GM21717 (cell line): ENCODE data around the gene CABYR.
A peak's percentile ranks its signal among the peaks of the same experiment; 100 is the strongest.
"Not testable (repeated sequence)": the region's sequence is repeated elsewhere in the genome, so short reads cannot be mapped to it uniquely, and the experiment has no call there.

ENCODE experiments used
- ATAC-seq: cut with Tn5 transposase; IDR thresholded peaks from one replicate; pipeline ENCODE4 v1.9.1; 2021; ENCODE audit warnings: mild to moderate bottlenecking, moderate library complexity; ENCODE audit not compliant: unreplicated experiment

The CABYR gene

DNA sequence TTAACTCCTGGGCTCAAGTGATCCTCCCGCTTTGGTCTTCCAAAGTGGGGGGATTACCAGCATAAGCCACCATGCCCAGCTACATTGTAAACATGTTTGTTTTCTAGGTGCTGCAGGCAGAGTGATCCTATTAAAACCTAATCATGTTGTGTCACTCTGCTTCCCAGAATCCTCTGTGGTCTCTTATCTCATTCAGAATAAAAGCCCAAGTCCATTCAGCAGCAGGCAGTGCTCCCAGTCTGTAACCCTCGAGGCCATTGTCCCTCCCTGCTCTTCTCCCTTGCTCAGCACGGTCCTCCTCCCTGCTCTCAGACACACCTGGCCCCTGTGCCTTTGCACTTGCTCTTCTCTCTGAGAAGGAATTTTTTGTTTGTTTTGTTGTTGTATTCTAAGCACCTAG, 11.1 kb upstream of the CABYR start:
- ATAC-seq = no peak

DNA sequence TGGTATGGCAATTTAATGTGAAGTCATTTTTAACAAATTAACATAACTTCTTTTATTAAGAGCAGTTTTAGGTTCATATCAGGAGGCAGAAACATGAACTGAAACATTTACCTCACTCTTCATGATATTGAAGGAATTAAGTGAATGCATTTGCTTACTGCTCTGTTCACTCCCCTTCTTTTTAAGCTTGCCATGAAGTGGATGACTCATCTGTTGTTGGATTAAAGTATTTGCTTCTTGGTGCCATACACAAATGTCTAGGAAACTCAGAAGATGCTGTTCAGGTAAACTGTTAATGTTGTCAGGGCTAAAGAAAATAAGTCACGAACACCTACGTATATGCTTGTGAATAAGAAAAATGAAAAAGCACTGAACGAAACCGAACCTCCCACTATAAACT, 10.2 kb upstream of the CABYR start:
- ATAC-seq = no peak

DNA sequence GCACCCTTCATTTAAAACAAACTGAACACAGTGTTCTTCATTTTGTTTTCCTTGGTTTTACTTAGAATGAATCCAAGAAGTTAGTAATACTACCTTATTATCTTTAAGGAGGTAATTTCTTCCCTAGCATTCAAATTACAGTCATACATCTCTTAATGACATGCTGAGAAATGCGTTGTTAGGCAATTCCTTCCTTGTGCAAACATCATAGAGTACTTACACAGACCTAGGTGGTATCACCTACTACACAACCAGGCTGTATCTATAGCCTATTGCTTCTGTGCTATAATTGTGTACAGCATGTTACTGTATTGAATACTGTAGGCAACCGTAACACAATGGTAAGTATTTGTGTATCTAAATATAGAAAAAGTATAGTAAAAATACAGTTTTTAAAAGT, 8.4 kb upstream of the CABYR start:
- no peak for ATAC-seq

DNA sequence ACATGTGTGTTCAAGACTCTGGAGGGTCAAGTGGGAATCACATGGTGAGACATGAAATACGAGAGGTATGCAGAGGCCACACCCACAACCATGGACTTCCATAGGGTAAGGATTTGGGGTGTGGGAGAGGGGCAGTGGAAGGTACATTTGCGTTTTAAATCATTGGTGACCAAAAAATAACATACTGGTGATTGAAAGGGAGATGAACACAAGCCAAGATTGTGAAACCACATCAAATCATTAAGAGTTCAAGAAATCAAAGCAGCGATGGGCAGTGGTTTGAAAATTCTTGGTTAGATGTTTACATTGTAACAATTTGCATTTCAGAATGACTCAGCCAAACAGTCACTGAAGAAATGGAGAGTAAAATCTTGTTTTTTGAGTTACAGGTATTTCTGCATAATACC, 1.9 kb upstream of the CABYR start:
- no peak for ATAC-seq

DNA sequence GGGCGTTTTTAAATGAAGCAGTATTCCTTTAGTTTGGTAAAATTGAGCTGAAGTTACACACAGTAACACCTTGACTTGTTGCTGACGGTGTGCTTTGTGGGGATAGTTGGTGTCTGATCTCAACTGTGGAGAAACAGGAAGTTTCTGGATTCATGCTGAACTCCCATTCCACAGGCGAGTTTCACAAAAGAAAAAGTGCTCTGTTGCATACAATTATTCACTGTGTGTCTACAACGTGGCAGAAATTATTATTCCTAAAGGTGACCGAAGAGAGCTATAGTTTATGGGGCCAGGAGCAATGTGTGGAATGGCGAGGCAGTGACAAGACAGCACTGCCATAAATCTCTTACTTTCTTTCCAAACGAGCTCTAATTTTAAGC, 463 bp upstream of the CABYR start:
- no peak for ATAC-seq

DNA sequence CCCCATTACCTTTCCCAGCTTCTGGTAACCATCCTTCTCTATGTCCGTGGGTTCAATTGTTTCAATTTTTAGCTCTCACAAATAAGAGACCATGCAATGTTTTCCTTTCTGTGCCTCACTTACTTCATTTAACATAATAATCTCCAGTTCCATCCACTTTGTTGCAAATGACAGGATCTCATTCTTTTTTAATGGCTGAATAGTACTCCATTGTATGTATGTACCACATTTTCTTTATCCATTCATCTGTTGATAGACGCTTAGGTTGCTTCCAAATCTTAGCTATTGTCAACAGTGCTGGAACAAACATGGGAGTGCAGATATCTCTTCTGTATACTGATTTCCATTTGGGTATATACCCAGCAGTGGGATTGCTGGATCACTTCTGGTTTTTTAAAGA, 1.8 kb downstream of the CABYR start:
- no peak for ATAC-seq

DNA sequence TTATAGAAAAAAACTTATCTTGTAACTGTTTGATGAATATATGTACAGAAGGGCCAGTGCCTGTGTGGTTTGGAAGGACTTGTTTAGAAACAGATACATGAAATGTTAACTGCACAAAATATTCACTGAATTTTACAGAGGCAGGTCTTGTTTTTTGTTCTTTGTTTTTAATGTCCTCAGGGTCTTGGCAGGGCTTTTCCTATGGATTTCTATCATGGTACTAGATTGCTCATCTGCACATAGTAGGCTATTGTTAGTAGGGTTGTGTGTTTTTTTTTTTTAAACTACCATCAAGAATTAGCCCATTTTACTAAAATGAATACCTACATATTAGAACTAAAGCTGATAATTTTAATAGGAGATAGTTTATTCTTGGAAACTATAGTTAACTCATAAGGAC, 3.5 kb downstream of the CABYR start:
- ATAC-seq = no peak

DNA sequence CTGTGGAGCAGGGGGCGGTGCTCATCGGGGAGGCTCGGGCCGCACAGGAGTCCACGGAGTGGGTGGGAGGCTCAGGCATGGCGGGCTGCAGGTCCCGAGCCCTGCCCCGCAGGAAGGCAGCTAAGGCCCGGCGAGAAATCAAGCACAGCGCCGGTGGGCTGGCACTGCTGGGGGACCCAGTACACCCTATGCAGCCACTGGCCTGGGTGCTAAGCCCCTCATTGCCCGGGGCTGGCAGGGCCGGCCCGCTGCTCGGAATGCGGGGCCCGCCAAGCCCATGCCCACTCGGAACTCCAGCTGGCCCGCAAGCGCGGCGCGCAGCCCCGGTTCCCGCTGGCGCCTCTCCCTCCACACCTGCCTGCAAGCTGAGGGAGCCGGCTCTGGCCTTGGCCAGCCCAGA, 10.7 kb downstream of the CABYR start:
- not testable (repeated sequence) for ATAC-seq

DNA sequence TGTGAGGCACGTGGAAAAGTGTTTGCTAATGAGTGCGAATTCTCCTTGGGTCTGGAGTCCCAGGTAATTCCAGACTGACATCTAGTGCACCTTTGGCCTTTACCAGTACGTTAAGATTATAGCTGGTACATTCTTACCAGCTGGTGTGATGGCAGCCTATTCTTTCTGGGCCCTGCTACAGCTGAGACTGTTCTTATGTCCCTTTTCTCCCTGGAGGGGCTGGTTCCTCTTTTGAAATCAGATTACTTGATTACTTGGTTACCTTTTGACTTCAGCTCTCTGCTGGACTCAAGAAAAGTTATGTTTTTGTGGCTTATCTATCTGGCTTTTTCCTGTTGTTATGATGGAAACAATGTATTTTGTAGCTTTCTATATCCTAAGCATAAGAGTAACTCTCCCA, 14.5 kb downstream of the CABYR start:
- no peak for ATAC-seq

DNA sequence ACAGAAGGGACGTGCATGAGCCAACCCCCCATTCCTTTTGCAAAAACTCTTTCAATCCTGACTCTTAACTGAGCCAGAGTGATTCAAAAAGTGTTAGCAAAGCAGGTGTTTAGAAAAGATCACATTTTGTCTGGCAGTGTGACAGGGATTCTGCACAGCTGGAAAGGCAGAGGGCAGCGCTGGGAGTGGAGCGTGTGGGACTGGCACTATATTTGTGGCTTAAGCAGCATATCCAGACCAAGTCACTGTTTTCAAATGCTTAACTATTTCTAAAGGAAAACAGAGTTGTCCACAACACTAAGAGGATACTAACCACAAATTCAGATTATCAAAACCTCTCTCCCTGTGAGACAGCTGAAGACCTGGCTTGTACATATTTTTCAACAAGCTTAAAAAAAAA, 19.0 kb downstream of the CABYR start:
- ATAC-seq = no peak

DNA sequence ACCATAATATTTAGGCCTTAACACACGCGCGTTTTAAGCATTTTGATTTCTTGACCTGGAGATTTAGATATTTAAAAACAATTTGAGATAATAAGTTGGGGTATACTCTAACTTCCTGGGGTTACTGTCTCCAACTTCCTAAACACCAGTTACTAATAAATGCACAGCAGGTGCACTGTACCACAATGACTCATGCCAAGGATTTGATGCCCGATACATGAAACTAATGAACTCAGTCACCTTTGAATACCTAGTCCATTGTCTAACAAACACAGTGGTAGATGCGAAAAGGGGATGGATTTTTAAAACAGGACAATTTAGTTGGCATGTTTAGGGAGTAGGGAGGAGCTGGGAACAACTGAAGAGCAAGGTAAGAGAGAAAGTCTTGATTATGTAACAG, 21.2 kb downstream of the CABYR start:
- no peak for ATAC-seq

DNA sequence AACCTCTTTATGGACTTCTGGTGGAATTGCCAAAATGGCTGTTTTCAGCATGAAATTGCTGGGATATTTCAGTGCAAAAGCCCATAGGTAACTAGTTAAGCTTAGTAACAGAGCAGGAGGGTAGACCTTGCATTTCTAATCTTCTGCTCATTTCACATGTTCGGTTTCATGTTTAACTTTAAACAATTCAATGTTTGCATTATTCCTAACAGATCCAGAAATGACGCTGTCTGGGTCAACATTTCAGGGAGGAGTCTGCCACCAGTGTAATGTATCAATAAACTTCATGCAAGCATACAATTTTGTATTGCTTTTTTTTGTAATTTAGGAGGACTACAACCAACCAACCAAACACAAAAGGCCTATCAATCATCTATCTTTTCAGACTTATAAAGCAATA, 22.4 kb downstream of the CABYR start:
- ATAC-seq = no peak

DNA sequence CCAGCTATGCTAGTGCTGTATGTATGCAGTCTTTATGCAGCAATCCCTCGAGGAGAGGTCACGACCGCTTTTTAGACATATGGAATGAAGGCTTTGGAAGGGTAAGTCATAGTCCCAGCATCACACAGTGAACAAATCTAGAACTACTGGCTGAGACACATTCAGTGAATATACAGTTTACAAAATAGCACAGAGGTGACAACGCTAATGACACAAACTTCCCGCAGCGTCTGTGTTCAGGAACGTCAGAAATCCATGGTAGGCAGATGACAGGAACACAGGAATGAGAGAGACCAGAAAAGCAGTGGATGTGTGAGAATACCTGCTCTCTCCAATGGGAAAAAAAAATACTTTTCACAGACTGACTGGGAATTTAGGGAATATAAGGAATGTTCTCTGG, 29.6 kb downstream of the CABYR start:
- ATAC-seq = no peak

DNA sequence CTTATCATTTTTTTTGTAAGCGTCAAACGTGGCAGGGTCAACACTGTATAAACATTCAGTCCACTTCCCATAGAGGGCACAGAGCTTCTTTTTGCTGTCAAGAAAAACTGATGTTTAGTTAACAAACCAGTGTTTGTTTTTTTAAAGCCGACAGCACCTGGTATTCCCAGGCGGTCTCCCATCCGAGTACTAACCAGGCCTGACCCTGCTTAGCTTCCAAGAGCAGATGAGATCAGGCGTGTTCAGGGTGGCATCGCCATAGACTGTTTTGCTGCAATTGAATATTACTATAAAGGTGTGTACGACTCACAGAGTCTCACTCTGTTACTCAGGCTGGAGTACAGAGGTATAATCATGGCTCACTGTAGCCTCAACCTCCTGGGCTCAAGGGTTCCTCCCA, 31.5 kb downstream of the CABYR start:
- no peak for ATAC-seq

DNA sequence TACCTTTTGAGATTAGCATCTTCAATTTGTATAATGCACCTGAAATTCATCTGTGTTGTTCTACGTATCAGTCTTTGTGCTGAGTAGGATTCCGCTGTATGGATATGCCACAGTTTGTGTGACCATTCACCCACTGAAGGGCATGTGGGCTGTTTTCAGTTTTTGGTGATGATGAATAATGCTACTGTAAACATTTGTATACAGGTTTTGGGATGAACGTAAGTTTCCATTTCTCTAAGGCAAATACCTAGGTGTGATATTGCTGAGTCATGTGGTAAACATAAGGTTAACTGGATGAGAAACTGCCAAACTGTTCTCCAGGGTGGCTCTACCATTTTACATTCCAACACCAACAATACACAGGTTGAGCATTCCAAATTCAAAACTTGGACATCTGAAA, 35.1 kb downstream of the CABYR start:
- ATAC-seq = no peak

DNA sequence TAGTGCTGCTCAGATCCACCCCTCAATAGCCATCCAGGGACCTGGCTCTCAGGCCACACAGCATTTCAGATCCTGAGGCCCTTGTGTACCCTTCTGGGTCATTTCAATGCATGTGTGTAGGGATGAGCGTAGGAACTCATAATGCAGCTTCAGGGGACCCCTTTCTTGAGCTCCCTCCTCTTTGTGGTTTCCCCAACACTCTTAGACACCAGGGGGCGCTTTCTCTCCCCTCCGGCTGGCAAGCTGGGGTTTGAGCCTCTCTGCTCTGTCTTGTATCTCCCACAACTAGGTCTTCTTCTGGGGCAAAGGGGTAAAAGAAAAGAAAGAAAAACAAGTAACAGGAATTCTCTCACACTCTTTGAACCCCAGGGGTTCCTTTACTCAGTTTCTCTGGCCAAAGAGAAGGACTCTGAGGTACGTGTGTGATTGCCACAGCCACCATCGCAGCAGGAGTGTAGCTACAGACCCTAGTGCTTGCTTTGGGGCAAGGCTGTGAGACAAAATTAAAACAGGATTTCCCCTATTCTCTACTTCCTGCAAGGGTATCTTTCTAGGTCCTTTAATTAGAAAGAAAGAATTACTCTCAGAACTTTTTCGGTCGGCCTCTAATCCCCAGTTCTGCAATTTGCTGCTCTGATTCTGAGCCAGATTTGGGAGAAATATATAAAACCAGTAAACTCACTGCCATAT, 38.0 kb downstream of the CABYR start:
- ATAC-seq = peak; percentile 82

DNA sequence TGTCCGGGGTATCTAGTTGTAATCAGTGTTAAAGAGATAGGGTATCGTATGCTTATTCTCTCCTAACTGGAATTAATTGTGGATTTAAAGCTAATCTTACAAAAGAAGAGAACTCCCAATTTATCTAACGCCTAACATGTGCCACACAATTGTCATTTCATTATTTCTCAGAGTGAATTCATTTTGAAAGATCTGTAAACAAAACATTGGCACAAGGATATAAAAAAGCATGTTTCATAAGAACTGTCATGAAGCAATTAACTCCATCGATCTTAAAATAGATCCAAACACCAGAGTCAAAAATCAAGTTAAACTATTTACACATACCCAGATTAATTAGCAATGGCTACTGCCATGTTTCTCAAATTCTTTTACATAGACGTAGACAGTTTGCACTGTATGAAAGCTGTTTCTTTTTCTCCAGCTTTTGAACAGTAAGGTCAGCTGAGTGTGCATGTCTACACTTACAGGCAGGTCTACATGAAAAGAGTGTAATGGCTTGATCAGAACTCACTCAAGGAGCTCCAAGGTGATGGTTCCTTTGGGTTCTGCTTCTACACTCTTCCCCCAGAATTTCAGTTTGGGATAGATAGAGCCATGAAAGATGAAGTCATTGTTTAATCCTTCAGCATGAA, 38.8 kb downstream of the CABYR start:
- no peak for ATAC-seq

DNA sequence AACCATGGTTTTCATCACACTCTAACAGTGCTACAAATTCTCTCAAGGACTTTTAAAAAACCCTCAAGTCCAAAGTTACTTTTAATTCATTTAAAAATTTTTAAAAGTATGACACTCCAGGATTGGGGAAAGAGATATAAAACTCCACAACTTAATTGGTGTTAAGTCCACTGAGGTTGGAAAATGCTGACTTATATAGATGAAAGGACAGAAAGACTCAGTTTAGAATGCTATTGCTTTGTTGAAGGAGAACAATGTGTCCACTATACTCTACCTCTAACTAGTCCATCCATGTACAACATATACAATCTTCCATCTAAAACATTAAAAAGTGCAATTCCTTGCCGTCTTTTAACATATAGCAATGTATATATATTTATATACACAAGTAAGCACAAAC, 41.2 kb downstream of the CABYR start:
- ATAC-seq = no peak

DNA sequence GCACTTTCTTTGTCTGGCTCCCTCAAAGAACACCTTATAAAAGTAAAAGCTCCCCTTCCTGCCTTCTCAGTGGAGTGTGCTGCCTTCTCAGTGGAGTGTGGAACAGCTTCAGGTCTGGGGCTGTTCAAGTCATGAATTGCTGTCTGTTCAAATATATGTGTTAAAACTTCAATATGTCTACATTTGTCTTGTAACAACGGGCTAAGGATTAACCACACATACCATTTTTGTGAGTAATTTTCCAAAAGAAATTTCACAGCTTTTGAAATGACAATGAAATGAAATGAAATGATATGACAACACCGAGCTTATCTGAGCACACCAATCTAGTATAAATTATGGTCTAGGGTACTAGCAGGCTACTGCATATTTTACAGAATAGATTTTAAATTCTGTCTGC, 42.9 kb downstream of the CABYR start:
- ATAC-seq = no peak

DNA sequence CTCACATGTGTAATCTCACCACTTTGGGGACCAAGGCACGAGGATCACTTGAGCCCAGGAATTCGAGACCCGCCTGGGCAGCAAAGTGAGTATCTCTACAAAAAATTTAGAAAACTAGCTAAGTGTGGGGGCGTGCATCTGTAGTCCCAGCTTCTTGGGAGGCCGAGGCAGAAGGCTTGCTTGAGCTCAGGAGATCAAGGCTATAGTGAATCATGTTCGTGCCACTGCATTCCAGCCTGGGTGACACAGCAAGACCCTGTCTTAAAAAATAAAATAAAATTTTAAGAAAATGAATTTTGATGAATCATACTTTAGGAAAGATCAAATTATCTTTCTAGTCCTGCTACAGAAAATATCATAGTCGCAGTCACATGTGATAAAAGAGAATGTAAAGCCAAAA, 46.9 kb downstream of the CABYR start:
- no peak for ATAC-seq

DNA sequence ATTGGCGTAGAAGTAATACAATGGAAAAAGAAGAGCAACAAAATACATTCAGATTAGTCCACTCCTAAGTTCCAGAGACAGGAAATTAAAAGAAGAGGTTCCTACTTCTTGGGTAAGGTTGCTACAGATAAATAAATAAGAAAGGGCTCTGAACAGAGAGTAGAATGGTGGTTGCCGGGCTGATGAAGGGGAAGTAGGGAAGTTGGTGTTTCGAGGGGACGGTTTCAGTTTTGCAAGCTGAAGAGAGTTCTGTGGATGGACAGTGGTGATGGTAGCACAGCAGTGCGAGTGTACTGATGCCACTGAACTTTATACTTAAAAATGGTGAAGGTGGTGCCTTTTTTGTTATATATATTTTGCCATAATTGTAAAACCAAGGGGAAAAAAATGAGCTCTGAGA, 48.2 kb downstream of the CABYR start:
- peak; percentile 54 for ATAC-seq

DNA sequence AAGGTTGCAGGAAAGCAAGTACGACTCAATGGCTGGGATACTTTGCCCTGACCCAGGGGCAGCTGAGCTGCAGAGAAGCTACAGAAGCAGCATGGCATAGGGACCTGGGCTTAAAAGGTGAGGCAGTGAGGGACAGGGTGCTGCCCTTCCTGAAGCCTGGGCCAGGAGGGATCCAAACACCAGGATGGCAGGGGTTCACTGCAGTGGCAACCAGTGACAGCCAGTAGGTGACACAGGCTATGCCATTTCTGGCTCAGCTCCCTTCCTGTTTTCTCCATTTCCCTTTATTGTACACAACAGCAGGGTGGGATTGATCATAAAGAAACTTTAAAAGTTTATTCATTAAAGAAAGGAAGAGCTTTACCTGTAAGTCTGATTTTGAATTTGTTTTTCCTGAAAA, 48.8 kb downstream of the CABYR start:
- no peak for ATAC-seq

DNA sequence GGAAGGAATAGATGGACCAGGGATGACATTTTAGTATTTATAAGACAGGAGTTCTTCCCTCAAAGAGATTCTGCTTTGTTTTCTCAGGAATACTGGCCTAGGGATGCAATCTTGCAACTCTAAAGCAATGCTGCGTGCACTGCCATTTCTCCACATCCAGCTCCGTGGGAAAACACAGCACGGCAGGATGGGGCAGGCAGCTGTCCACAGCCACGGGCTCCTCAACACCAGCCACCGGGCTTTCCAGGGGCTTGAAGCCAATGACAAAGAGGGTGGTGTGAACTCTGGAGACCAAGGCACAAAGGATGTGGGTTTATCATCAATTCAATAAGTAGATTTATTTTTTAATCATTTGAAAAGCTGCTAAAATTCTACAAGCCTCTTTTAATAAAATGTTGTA, 49.3 kb downstream of the CABYR start:
- no peak for ATAC-seq
